Endothelial cell of umbilical vein (primary cell): ENCODE data around the gene PLCD1. TPM values are rescaled to one million over a fixed set of nuclear protein-coding genes. Genes with fewer than 3 reads are reported as not detected.

ENCODE experiments used
- BruUV-seq: library from RNA; stranded (reverse); fragments of 400-500 nt; replicated peaks from 2 replicates; lab custom pipeline; 2021; lab: Mats Ljungman, UMichigan
- CTCF ChIA-PET: fragments of 300-600, 350-600 bp; sonication (Branson Sonifier 250); formaldehyde crosslinking; loops from one replicate; lab custom pipeline; 2021; ENCODE audit warnings: antibody characterized with exemption, inconsistent platforms; lab: Charles Lee
- POLR2A ChIA-PET: fragments of 300-600, 350-600 bp; sonication (Branson Sonifier 250); formaldehyde crosslinking; loops from one replicate; lab custom pipeline; 2021; ENCODE audit warnings: antibody characterized with exemption, inconsistent platforms; lab: Charles Lee
- DNase-seq: peaks from one replicate; pipeline ENCODE4 v3.0.0-alpha.2; 2011; ENCODE audit warnings: low read depth, low spot score
- FAIRE-seq: peaks from 2 replicates; lab custom pipeline; 2011; peaks lifted over from hg19 to GRCh38; lab: Jason Lieb, UNC
- H2AFZ ChIP-seq: 2 replicates; pipeline ENCODE4 v1.6.0; 2012; ENCODE audit warnings: low read depth, low read length, control low read depth, inconsistent platforms
- H3K27ac ChIP-seq: 2 replicates; pipeline ENCODE4 v1.5.1; 2011; ENCODE audit warnings: low read depth, mild to moderate bottlenecking, control low read depth, low read length, moderate library complexity; ENCODE audit not compliant: insufficient read depth
- H3K27me3 ChIP-seq, 2 experiments: 2 replicates each; pipeline versions ENCODE4 v1.6.0 to v1.6.1; 2011; ENCODE audit warnings: low read length in 2 of 2, mixed read lengths in 1 of 2; ENCODE audit not compliant: control insufficient read depth in 2 of 2, insufficient read depth in 2 of 2
- H3K36me3 ChIP-seq, 2 experiments: 2 replicates in 1 of 2; 3 replicates in 1 of 2; pipeline ENCODE4 v1.5.1; 2011; ENCODE audit warnings: low read length in 2 of 2, mild to moderate bottlenecking in 1 of 2, moderate library complexity in 1 of 2; ENCODE audit not compliant: control insufficient read depth in 2 of 2, insufficient read depth in 2 of 2; ENCODE audit errors: extremely low read depth in 1 of 2
- H3K4me1 ChIP-seq: 3 replicates; pipeline ENCODE4 v1.5.1; 2011; ENCODE audit warnings: mild to moderate bottlenecking, low read length; ENCODE audit not compliant: control insufficient read depth, insufficient read depth; ENCODE audit errors: extremely low read depth
- H3K4me2 ChIP-seq: 2 replicates; pipeline ENCODE4 v1.6.1; 2011; ENCODE audit warnings: low read length, control low read depth, mixed read lengths; ENCODE audit not compliant: insufficient read depth
- H3K4me3 ChIP-seq, 3 experiments: fragments of 200-600 bp in 1 of 3; sonication (generic), shearing (Covaris generic) in 1 of 3; replicated peaks in 1 of 3; 2 replicates each; pipeline ENCODE4 v1.5.1; 2011 to 2016; ENCODE audit warnings: control low read depth in 3 of 3, low read length in 3 of 3, mild to moderate bottlenecking in 2 of 3, inconsistent platforms in 1 of 3, low read depth in 1 of 3, moderate library complexity in 1 of 3; ENCODE audit not compliant: insufficient read depth in 1 of 3
- H3K79me2 ChIP-seq: 2 replicates; pipeline ENCODE4 v1.6.0; 2012; ENCODE audit warnings: low read length, inconsistent platforms; ENCODE audit not compliant: control insufficient read depth, insufficient read depth
- H3K9ac ChIP-seq: replicated peaks from 2 replicates; pipeline ENCODE3; 2011; ENCODE audit warnings: low read length, control low read depth; ENCODE audit not compliant: insufficient read depth; ENCODE audit errors: extremely low read depth
- H3K9me1 ChIP-seq: replicated peaks from 3 replicates; pipeline ENCODE4 v1.6.0; 2011; ENCODE audit warnings: mild to moderate bottlenecking, low read length; ENCODE audit not compliant: control insufficient read depth, insufficient read depth; ENCODE audit errors: extremely low read depth
- H3K9me3 ChIP-seq: replicated peaks from 2 replicates; pipeline ENCODE4 v1.5.1; 2012; ENCODE audit warnings: low read length, inconsistent platforms; ENCODE audit not compliant: control insufficient read depth, insufficient read depth
- H4K20me1 ChIP-seq: replicated peaks from 2 replicates; pipeline ENCODE3; 2011; ENCODE audit warnings: mild to moderate bottlenecking, low read length; ENCODE audit not compliant: control insufficient read depth, insufficient read depth; ENCODE audit errors: extremely low read depth
- EZH2 ChIP-seq: IDR thresholded peaks from 2 replicates; pipeline ENCODE4 v1.6.1; 2012; ENCODE audit warnings: borderline replicate concordance, low read depth, mild to moderate bottlenecking, moderate library complexity, low read length, inconsistent platforms; ENCODE audit not compliant: severe bottlenecking
- FOS ChIP-seq: IDR thresholded peaks from 2 replicates; pipeline ENCODE4 v1.6.1; 2011; ENCODE audit warnings: mild to moderate bottlenecking, low read length, moderate library complexity, borderline replicate concordance; ENCODE audit not compliant: insufficient read depth
- GATA2 ChIP-seq: IDR thresholded peaks from 2 replicates; pipeline ENCODE4 v1.7.0; 2011; ENCODE audit warnings: low read depth, mild to moderate bottlenecking, moderate library complexity, mixed read lengths, low read length; ENCODE audit not compliant: insufficient read length, insufficient read depth
- JUN ChIP-seq: IDR thresholded peaks from 2 replicates; pipeline ENCODE4 v1.6.1; 2011; ENCODE audit warnings: borderline replicate concordance, low read depth; ENCODE audit not compliant: insufficient read length, insufficient read depth
- MYC ChIP-seq: IDR thresholded peaks from one replicate; pipeline ENCODE4 v1.6.1; 2011; ENCODE audit warnings: mild to moderate bottlenecking, low read depth, low read length
- POLR2A ChIP-seq: IDR thresholded peaks from 2 replicates; pipeline ENCODE4 v1.6.1; 2012; ENCODE audit warnings: low read depth, mild to moderate bottlenecking, control low read depth, low read length
- POLR2AphosphoS5 ChIP-seq: IDR thresholded peaks from 2 replicates; pipeline ENCODE4 v1.6.1; 2012; ENCODE audit warnings: low read depth, mild to moderate bottlenecking, control low read depth, low read length, moderate library complexity; ENCODE audit not compliant: insufficient read depth
- dilution Hi-C: fragments of 300-500 bp; cut with MboI; formaldehyde crosslinking; loops from one replicate; pipeline ENCODE4 v1.15.0; 2019; ENCODE audit warnings: low sequenced_read_pairs; ENCODE audit not compliant: extremely low pct_ligation_motif_present
- intact Hi-C: fragments of 100-400 bp; cut with micrococcal nuclease; formaldehyde crosslinking; loops from one replicate; pipeline ENCODE4 v1.10.0; 2022
- polyA plus RNA-seq, 4 experiments: library from polyadenylated mRNA; depleted of rRNA in 3 of 4; stranded (reverse) in 3 of 4; unstranded in 1 of 4; fragments of >200 nt; gene quantifications; 2 replicates each; pipeline versions ENCODE4 v1.2.1 to v1.2.3, GENCODE V29; 2011 to 2012; ENCODE audit warnings: missing spikeins in 1 of 4
- total RNA-seq: library from RNA; stranded (reverse); gene quantifications from 2 replicates; pipeline ENCODE4 v1.2.3, GENCODE V29; 2021
- TF ChIP-seq, protein P1 (sequence below): IDR thresholded peaks from 2 replicates; pipeline ENCODE4 v1.6.1; 2011; ENCODE audit not compliant: insufficient read depth, insufficient read length
- TF ChIP-seq, protein P2 (sequence below), 2 donors: IDR thresholded peaks; 1 replicate in 1 of 2; 2 replicates in 1 of 2; pipeline ENCODE4 v1.5.1; 2011; ENCODE audit warnings: low read length in 2 of 2, mild to moderate bottlenecking in 2 of 2, moderate library complexity in 2 of 2, control low read depth in 1 of 2, inconsistent platforms in 1 of 2, low read depth in 1 of 2; ENCODE audit not compliant: insufficient read depth in 1 of 2; ENCODE audit errors: extremely low read depth in 1 of 2

The PLCD1 gene
- total and polyA plus RNA-seq, 2 donors (not counting 3 experiments of a cell fraction or from before 2014, with no cell fraction given) = 12.6 to 15.3 TPM

DNA sequence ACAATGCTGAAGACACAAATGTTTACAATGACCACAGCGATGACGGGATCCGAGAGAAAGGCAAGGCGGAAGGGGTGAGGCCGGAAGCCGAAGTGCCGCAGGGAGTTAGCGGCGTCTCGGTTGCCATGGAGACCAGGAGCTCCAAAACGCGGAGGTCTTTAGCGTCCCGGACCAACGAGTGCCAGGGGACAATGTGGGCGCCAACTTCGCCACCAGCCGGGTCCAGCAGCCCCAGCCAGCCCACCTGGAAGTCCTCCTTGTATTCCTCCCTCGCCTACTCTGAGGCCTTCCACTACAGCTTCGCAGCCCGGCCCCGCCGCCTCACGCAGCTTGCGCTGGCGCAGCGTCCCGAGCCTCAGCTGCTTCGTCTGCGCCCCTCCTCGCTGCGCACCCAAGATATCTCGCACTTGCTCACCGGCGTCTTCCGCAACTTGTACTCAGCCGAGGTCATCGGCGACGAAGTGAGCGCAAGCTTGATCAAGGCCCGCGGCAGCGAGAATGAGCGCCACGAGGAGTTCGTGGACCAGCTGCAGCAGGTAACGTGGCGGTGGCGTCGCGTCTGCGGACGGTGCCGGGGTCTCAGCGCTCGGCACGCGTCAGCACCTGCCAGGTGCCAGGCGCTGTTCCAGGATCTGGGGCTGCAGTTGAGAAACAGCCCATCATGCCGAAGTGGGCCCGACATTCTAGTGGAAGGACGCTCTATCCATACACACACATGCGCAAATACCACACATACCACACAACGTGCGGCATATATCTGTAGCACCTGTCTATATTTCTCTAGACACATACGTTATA is 9.9 kb upstream of the PLCD1 start, which contains the start of gene DLEC1:
Gene DLEC1 (plus strand): TSS at position 108 of the 798 bp plus-strand sequence. CDS start 18 bp downstream, at position 126.
- dilution Hi-C loops = no loop called here
- POLR2A ChIA-PET = no interaction called here

GRCh38 chr3:38038447-38038911 is 9.0 kb upstream of the PLCD1 start:
- Histone ChIP-seq H3K9me3 (no peaks in the 10 kb centered on the region), H3K79me2 (no peaks in the 10 kb centered on the region), H3K4me1 (peaks cover 9% of the 10 kb centered on the region), H3K9ac (no peak overlapping the region), H3K27me3 (peaks cover 9 to 10% of the 10 kb centered on the region in 2 experiments), H3K4me2 (peak overlapping the region; percentile 55), H3K9me1 (no peaks in the 10 kb centered on the region), H3K36me3 (no peaks in the 10 kb centered on the region), H3K27ac (no peak overlapping the region), H4K20me1 (no peaks in the 10 kb centered on the region), H3K4me3 (no peak overlapping the region), H2AFZ (peak overlapping the region; percentile 58)
- TF ChIP-seq MYC (no peak), POLR2AphosphoS5 (no peak), FOS (no peak), POLR2A (no peak), GATA2 (no peak), EZH2 (no peak), JUN (no peak)
- TF ChIP-seq, protein P1, sequence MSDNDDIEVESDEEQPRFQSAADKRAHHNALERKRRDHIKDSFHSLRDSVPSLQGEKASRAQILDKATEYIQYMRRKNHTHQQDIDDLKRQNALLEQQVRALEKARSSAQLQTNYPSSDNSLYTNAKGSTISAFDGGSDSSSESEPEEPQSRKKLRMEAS = no peak
- TF ChIP-seq, protein P2, sequence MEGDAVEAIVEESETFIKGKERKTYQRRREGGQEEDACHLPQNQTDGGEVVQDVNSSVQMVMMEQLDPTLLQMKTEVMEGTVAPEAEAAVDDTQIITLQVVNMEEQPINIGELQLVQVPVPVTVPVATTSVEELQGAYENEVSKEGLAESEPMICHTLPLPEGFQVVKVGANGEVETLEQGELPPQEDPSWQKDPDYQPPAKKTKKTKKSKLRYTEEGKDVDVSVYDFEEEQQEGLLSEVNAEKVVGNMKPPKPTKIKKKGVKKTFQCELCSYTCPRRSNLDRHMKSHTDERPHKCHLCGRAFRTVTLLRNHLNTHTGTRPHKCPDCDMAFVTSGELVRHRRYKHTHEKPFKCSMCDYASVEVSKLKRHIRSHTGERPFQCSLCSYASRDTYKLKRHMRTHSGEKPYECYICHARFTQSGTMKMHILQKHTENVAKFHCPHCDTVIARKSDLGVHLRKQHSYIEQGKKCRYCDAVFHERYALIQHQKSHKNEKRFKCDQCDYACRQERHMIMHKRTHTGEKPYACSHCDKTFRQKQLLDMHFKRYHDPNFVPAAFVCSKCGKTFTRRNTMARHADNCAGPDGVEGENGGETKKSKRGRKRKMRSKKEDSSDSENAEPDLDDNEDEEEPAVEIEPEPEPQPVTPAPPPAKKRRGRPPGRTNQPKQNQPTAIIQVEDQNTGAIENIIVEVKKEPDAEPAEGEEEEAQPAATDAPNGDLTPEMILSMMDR (IDR thresholded peaks at IDR 0.05; ENCODE audit: extremely low read depth in 1 of 2, insufficient read depth in 1 of 2, low read depth in 1 of 2, low read length in 2 of 2) = no peak
- FAIRE-seq = no peak
- intact Hi-C loops = no loop called here
- dilution Hi-C loops = no loop called here
- DNase-seq = no peak
- POLR2A ChIA-PET = no interaction called here
- no TSS peak for BruUV-seq
- CTCF ChIA-PET = interaction anchor here (1.0 to 1.2 kb wide), 2 partner anchors 9 to 64 kb away, joined by 3 to 6 read pairs; partner anchors contain the start of gene PLCD1

More for the DNA sequence above, 9.9 kb upstream of the PLCD1 start, which contains the start of gene DLEC1:
- DNase-seq (peak; percentile 26), FAIRE-seq (peak; percentile 57)
- H3K4me2 ChIP-seq = peak within 1 kb of the TSS; percentile 55
- no peaks in the 10 kb centered on the region for H3K36me3 ChIP-seq
- H4K20me1 ChIP-seq = no peaks in the 10 kb centered on the region
- intact Hi-C loops = no loop called here
- H3K79me2 ChIP-seq = no peaks in the 10 kb centered on the region
- H3K4me3 ChIP-seq = peak within 1 kb of the TSS in 2 of 3 experiments; percentile 9 to 32
- H3K27me3 ChIP-seq = peaks cover 9 to 10% of the 10 kb centered on the region in 2 experiments
- H3K4me1 ChIP-seq = peaks cover 9% of the 10 kb centered on the region
- no peaks in the 10 kb centered on the region for H3K9me1 ChIP-seq
- no peak within 1 kb of the TSS for H3K9ac ChIP-seq
- H3K27ac ChIP-seq = no peak within 1 kb of the TSS
- H3K9me3 ChIP-seq = no peaks in the 10 kb centered on the region
- no TSS peak for BruUV-seq
- CTCF ChIA-PET = interaction anchor here (1.0 to 1.5 kb wide), 3 partner anchors 10 to 259 kb away, joined by 3 to 6 read pairs (median 6); partner anchors contain the start of gene PLCD1
- H2AFZ ChIP-seq = peak within 1 kb of the TSS; percentile 58
- TF ChIP-seq POLR2AphosphoS5 = no peak
- TF ChIP-seq EZH2 = peak; percentile 77
